HG03520 (cell line): ENCODE measurements around the gene RRP8.

Experiments
- ATAC-seq: cut with Tn5 transposase; IDR thresholded peaks from one replicate; pipeline ENCODE4 v1.9.1; 2021; ENCODE audit warnings: mild to moderate bottlenecking, moderate library complexity; ENCODE audit not compliant: unreplicated experiment

Gene RRP8

DNA sequence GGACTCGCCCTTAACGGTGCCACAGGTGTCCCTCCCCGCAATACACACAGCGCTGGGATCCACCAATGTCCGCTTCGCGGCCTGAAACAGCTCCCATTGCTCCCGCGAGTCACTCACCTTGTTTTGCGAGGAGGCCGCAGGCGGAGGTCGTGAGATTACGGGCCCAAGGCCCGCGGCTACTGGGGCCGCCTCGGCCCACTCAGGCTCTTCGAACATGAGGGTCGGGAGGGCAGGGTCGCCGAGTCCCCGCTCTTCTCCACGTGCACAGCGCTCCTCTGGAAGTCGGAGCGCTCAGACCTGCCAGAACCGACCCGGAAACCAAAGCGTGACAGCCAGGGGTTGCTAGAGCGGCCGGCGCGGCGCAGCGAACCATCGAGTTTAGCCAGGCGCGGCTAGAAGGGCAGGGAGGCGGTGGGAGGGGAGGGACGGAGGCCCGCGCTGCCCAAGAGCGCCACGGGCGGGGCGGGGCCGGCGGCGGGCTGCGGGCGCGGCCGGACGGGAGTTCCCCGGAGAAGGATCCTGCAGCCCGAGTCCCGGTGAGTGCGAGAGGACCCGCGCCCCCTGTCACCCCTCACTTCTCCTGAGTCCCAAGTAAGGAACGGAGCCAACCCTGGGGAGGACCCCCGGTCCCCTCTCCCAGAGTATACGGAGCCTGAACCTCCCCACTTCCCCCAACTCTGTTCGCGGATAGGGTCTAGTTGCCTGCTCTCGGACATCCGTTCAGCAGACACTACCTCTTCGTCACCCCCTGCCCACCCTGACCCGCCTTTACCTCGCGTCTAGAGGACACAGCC lies at the start of gene RRP8, which contains the start of gene ILK:
RRP8 (minus strand) TSS at position 330 of the 794 bp plus-strand sequence; CDS start at position 216, 114 bp downstream.
ILK (plus strand) TSS at position 488 of the 794 bp plus-strand sequence. CDS start 498 bp downstream, outside the sequence.
- ATAC-seq, result peak; percentile 70

DNA sequence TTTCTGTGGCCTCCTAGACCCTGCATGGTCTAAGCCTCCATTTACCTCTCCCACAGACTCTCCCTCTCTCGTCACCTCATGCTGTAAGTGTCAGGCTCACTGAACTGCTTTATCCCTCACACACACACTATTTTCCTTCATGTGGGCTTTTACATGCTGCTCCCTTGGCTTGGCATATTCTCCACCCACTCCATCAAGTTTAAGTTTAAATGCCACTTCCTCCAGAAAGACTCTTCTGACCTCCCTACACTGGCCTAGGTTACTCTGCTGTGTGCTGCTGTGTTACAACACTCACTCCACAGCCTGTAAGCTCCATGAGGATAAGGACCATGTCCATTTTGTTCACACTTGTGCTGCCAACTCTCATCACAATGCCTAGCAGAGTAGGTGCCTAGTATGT lies 49.7 kb upstream of the RRP8 start:
- ATAC-seq, result no peak

DNA sequence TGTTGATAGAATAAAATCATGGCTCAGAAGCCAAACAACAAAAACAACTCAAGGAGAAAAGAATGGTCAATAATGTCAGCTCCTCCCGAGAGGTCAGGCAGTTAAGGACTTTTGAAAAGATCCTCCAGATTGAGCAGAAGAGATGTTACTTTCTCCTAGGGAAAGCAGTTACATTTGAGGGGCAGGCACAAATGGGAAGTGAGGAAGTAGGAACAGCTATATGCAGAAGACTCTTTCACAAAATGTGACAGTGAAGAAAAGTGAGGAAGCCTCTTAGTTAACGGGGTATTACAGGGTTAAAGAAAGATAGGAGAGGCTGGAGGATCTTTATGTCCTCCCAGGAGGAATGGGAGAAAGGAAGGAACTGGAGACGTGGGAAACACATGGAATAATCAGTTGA lies 48.8 kb upstream of the RRP8 start:
- ATAC-seq, result no peak

DNA sequence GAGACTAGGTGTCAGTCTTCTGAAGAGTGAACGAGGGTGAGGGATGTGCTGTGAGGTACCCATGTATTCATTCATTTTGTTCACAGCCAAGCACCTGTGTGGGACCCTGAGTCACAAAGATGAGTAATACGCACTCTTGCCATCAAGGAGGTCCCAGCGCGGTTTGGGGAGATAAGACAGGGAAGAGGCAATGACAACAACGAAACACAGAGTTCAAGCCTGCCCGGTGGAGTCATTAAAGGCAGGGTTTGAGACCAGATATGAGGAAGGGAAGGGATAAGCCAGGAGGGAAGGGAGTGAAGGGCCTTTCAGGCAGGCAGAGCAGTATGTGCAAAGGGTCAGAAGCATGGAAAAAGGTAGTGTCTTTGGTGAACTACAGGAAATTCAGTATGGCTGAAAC lies 47.6 kb upstream of the RRP8 start:
- ATAC-seq, result no peak

DNA sequence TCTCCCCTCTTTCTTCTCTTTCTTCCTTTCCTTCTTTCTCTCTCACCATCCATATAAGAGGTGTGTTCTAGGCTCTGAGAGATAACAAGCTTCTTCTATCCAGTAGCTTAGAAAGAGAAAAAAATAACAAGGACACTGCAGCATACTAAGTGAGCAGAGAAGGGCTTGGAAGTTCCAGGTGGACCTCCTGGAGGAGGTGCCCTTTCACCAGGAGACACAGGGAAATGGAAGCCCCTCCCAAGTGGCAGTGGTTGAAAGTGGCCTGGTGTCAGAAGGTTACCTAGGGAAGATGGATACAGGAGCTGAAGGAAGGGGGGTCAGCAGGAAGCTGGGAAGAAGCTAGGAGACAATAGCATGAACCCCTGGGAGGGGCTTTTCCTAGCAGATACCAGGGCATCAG lies 46.7 kb upstream of the RRP8 start:
- no peak for ATAC-seq

DNA sequence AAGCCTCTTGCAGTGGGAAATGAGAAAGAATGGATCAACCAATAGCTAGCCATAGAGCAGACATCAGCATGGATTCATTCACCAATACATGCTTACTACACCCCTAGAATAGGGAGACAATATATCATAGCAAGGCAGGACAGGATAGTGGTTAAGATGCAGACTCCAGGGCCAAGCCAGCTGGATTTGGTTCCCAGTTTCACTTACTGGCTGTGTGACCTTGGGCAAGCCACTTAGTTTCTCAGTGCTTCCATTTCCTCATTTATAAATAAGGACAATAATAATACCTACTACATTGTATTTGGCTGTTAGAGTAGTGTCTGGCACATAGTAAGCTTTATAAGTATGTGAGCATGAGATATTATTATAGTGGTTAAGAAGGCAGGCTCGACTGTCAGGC lies 45.1 kb upstream of the RRP8 start:
- ATAC-seq, result no peak

DNA sequence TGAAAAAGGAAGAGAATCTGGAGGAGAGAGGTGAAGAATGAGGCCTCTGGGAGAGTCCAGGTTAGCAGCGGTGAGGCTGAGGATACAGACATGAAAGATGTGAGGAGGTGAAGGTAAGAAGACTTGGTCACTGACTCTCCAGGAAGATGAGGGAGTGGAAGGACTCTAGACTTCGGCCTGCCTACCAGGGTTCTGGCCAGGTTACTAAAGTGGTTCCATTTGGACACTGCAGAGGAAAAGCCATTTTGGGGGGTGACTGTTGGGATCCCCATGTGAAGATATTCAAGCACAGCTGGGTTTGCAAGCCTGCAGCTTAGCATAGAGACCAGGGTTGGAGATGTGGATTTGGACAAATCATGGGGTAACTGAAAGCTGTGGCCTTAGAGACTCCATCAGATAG lies 44.4 kb upstream of the RRP8 start:
- no peak for ATAC-seq

DNA sequence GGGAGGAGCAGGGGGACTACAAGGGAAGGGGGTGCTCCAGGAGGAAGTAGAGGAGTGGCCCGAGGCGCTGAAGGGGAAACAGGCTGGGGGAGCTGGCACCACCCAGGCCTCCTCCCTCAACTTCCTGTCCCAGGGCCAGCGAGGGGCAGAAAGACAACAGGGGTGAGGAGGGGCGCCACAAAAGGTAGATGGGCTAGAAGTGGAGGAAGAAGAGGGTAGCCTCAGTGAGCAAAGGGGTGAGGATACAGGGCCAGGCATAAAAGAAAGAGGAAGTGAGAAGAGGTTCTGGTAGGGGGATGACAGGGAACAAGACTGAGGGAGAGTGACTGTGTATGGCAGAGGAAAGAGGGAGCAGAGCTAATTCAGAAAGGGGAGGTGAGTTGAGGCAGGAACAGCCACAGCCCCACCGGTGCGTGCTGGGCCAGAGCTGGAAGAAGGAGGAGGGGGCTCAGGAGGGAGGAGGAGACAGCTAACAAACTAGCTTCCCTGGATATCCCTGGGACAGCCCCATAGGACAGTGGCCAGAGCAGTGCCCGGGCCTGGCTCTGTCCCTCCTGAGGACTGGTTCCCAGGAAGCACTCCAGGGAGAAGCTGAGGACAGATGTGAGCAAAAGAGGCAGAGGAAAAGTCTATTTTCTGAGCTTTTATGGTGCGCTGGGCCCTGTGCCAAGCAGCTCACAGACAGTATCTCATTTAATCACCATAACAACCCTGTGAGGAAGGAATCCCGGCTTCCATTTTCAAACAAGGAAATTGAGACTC lies 43.7 kb upstream of the RRP8 start:
- ATAC-seq, result peak; percentile 86

DNA sequence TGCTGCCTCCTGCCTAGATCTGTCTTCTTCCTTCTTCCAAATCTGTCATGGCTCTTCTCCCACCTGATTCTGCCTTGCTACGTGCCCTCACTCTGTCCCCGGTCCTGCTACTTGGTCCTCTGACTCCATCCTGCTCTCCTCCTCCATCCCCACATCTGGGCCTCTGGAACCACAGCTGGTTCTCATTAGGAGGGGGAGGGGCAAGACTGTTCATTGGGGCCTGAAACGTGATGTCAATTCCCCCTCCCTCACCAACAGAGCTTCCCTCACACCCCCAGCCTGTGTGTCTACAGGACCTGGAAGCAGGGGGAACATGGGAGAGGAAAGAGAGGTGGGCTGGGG lies 43.1 kb upstream of the RRP8 start:
- ATAC-seq, result no peak

DNA sequence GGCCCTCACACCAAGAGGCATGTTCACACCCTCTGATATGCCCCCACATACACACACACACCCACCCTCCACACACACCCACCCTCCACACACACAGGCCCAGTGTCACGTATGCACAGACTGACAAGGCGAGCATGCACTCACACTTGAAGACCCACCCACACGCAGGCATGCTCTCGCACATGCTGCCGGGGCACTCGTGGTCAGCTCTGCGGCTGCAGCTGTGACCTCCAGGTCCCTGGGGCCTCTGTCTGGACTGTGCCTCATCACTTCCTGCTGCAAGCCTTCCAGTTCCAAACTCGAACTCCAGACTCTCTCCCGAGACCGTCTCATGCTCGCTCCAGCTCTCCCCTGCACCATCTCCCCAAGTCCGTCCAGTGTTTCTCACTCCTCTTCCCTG lies 42.7 kb upstream of the RRP8 start:
- ATAC-seq, result no peak

DNA sequence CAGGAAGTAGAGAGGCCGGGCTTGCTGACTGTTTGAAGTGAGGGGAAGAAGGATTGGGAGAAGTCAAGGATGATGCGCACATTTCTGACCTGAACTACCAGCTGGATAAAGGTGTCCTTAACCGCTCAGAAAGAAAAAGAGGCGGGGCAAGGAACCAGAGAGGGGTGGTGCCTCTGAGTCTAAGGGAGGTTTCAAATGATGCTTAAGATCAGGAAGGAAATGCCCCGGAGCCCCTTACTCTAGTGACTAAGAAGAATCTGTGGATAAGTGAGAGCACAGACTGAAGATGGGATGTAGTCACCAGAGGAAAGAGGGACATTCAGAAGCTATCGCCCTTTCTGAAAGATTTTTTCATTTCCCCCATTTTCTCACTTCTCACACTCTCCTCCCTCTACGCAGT lies 39.5 kb upstream of the RRP8 start:
- no peak for ATAC-seq

DNA sequence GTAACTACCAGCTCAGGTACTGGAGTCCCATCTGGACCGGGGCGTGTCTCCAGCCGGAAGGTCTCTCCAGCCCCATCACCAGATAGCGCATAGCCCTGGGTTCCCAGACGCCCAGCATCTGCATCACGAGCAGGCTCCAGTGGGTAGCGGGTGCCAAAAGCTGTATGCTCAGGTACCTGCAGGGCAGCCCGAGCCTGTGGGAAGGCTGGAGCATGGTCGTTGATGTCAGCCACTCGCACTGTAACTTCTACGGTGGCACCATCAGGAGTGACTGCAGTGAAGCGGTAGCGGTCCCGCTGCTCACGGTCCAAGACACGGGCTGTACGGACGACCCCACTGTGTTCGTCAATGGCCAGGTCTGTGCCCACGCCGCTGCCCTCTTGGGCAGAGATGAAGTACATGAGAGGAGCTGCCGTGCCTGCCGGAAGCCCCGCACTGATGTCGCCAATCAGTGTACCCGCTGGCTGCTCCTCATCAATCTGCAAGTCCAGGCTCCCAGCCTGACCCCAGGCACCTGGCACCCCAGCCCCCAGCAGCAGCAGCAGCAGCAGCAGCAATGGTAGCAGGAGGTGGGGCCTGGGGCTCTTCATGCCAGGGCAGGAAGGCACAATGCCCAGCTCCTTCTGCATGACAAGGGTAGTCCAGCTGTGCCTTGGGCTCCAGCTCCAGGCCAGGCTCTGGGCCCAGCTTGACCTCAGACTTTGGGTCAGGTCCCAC lies 37.7 kb upstream of the RRP8 start:
- ATAC-seq, result no peak

DNA sequence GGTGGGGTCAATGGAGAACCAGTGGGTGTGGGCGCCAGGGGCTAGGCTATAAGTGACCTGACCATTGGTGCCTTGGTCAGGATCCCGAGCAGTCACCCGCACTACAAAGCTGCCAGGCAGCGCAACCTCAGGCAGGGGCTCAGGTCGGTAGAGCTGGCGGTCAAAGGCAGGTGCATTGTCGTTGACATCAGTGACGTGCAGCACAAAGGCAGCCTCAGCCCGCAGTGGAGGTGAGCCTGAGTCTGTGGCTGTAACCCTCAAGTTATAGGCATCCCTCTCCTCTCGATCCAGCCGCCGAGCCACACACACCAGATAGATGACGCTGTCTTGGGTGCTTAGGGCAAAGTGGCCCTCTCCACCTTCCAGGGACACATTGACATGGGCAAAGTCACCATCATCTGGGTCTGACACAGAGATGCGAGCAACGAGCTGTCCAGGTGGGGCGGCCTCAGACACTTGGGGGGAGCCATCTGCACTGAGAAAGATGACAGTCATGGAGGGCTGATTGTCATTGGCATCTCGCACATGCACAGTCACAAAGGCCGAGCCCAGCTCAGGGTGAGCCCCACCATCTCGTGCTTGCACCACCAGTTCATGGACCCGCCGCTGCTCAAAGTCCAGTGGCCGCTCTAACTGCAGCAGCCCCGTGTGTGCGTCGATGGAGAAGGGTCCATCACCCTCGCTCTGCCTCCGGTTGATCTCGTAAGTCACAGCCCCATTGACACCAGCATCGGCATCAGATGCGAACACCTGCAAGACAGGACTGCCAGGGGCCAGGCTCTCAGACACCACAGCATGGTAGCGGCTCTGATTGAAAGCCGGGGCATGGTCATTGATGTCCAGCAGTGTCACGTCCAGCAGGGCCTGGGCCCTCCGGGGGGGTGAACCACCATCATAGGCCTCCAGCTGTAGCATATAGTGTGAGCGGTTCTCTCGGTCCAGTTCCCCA lies 36.9 kb upstream of the RRP8 start:
- no peak for ATAC-seq

DNA sequence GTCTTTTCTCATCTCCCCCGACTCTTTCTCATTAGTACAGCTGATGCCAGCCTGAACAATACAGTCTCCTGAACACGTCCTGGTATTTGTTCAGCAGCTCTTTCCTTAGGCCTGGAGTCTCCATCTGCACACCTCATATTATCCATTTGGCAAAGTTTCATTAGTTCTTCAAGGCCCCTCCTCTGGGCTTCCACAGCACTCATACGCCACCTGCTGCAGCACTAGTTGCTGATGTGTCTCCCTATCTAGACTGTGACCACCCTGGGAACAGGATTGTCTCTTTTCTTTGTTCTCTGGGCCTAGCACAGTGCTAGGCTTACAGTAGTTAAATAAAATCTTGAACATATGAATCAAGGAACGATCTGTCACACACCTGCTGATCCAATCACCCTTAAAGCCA lies 35.0 kb upstream of the RRP8 start:
- no peak for ATAC-seq

DNA sequence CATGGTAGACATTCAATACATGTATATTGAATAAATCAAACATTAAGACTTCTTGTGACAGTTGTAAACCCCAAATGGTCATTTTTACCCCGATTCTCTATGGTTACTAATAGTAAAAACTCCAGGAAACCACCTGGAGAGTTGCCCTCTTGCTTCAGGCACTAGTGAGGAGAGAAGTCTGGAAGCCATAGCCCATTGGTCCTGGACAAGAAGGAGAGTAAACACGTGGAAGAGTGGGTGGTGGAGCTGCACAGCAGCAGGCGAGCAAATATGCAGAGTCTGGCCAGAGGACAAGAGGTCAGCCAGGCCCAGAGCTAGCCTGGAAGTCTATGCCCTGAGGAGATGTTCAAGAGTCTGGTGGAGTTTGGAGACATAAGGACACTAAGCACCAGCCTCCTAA lies 34.5 kb upstream of the RRP8 start:
- ATAC-seq, result no peak

DNA sequence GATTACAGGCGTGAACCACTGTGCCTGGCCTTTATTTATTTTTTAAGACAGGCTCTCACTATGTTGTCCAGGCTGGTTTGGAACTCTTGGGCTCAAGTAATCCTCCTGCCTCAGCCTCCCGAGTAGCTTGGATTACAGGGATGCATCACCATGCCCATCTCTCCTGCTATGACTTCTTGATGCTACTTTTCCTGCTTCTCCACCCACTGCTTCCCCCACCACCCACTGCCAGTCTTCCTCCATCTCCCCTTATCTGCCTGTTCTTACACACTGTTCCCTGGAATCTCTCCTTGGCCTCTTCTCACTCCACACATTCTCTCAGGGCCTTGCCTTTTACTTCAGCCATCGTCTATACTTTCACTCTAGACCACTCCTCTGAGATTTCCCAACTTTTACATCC lies 33.1 kb upstream of the RRP8 start:
- ATAC-seq, result no peak

DNA sequence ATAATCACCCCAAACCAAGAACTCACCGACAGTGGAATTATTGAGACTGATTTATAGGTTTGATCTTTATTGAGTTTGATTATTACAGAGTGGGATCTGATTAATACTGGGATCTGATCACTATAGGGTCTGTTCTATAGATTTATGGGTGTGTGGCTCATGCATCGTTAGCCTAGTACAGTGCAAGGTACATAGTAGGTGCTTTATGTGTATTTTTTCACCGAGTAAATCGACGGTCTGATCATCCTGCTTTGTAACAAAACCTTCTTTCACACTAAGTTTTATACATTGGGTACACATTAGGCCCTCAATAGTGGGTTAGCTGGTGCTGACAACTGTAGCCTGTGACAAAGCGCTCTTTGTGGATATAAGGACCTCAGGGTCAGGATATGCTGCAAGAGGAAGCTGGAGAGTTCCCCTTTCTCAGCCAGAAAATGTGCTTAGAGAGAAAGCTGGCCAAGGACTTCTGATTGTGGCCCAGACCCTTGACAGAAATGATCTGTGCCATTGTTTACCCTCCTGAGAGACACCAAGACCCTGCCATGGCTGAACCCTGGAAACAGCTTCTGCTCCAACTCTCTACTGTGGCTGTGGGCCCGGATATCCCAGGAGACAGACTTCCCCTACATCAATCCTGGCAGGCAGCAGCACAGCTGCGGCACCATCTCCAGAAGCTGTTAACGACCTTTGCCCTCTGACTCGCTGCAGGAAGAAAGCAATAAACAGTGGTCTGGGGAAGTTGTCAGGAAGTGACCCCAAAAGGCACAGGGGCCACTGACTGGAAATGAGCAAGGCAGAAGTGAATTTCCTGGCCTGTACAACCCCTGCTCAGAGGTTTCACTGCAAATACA lies 31.9 kb upstream of the RRP8 start:
- ATAC-seq, result no peak

DNA sequence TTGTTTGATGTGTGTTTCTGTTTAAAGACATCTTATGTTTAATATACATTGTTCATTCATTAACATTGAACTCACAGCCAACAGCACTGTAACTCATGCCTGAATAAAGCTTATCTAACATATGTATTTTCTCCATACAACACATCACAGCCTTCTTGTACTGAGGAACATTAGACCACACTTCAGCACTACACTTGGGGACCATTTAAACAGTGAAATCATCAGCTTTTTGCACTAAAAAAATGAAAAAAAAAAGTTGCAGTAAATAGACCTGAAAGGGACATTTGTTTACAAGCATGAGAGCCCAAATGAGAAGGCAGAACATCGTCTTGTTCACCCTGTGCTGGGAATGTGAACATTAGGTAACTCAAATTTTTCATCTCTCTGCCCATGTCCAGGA lies 31.1 kb upstream of the RRP8 start:
- ATAC-seq, result no peak
